ENCODE measurements around the gene UBE2D4. TPM values are rescaled to one million over a fixed set of nuclear protein-coding genes. Genes with fewer than 3 reads are reported as not detected.
A peak's percentile ranks its signal among the peaks of the same experiment; 100 is the strongest.

The UBE2D4 gene
- total RNA-seq, 1 experiment from 2014 or later = 2.4 TPM

DNA sequence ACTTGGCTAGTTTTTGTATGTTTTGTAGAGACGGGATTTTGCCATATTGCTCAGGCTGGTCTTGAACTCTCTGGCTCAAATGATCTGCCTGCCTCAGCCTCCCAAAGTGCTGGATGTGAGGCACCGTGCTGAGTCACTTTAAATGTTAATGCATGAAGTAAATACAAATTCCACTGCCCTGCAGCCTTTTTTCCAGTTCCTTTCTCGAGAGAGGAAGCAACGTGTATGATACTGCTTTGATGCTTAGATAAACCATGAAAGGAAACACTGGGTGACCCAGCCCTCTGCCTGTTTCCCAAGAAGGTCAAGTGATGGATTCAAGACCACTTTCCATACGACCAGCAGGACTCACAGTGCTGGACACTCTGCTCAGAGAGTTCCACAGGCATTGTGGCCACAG, 45.6 kb upstream of the UBE2D4 start:
- DNase-seq (ENCODE audit: low spot score) (no peak), ATAC-seq (peak; percentile 34)
- no peaks in the 10 kb centered on the region for H3K9me3 Mint-ChIP-seq
- H3K27me3 Mint-ChIP-seq (ENCODE audit: low read depth) = no peaks in the 10 kb centered on the region
- H3K36me3 Mint-ChIP-seq = peaks cover 35% of the 10 kb centered on the region
- ChIA-PET CTCF (interaction anchor here (1.4 kb wide), 1 partner anchor 74 kb away, joined by 3 read pairs; no protein-coding TSS in a partner anchor), POLR2A (interaction anchor here (0.6 kb wide), 1 partner anchor 302 kb away, joined by 3 read pairs; no protein-coding TSS in a partner anchor)
- no peak overlapping the region for H3K4me3 Mint-ChIP-seq
- no peak for TF ChIP-seq CBFB (CRISPR knock-in tag; IDR thresholded peaks at IDR 0.05; ENCODE audit: low read depth)
- TF ChIP-seq, protein P1, sequence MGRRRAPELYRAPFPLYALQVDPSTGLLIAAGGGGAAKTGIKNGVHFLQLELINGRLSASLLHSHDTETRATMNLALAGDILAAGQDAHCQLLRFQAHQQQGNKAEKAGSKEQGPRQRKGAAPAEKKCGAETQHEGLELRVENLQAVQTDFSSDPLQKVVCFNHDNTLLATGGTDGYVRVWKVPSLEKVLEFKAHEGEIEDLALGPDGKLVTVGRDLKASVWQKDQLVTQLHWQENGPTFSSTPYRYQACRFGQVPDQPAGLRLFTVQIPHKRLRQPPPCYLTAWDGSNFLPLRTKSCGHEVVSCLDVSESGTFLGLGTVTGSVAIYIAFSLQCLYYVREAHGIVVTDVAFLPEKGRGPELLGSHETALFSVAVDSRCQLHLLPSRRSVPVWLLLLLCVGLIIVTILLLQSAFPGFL (CRISPR knock-in tag; IDR thresholded peaks at IDR 0.05; ENCODE audit: borderline replicate concordance) = no peak
- no peak for TF ChIP-seq TP53 (CRISPR knock-in tag; IDR thresholded peaks at IDR 0.05)
- TF ChIP-seq NR2C2 (CRISPR knock-in tag; IDR thresholded peaks at IDR 0.05) = no peak
- TF ChIP-seq, protein P2, sequence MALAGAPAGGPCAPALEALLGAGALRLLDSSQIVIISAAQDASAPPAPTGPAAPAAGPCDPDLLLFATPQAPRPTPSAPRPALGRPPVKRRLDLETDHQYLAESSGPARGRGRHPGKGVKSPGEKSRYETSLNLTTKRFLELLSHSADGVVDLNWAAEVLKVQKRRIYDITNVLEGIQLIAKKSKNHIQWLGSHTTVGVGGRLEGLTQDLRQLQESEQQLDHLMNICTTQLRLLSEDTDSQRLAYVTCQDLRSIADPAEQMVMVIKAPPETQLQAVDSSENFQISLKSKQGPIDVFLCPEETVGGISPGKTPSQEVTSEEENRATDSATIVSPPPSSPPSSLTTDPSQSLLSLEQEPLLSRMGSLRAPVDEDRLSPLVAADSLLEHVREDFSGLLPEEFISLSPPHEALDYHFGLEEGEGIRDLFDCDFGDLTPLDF (CRISPR knock-in tag; IDR thresholded peaks at IDR 0.05) = no peak
- TF ChIP-seq, protein P3, sequence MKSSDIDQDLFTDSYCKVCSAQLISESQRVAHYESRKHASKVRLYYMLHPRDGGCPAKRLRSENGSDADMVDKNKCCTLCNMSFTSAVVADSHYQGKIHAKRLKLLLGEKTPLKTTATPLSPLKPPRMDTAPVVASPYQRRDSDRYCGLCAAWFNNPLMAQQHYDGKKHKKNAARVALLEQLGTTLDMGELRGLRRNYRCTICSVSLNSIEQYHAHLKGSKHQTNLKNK (CRISPR knock-in tag; IDR thresholded peaks at IDR 0.05) = no peak
- no peak for TF ChIP-seq ZNF317 (CRISPR knock-in tag; IDR thresholded peaks at IDR 0.05; ENCODE audit: borderline replicate concordance, low read depth)
- TF ChIP-seq ZNF423 (CRISPR knock-in tag; IDR thresholded peaks at IDR 0.05) = no peak
- TF ChIP-seq MYBL2 (CRISPR knock-in tag; IDR thresholded peaks at IDR 0.05) = no peak
- TF ChIP-seq, protein P4, sequence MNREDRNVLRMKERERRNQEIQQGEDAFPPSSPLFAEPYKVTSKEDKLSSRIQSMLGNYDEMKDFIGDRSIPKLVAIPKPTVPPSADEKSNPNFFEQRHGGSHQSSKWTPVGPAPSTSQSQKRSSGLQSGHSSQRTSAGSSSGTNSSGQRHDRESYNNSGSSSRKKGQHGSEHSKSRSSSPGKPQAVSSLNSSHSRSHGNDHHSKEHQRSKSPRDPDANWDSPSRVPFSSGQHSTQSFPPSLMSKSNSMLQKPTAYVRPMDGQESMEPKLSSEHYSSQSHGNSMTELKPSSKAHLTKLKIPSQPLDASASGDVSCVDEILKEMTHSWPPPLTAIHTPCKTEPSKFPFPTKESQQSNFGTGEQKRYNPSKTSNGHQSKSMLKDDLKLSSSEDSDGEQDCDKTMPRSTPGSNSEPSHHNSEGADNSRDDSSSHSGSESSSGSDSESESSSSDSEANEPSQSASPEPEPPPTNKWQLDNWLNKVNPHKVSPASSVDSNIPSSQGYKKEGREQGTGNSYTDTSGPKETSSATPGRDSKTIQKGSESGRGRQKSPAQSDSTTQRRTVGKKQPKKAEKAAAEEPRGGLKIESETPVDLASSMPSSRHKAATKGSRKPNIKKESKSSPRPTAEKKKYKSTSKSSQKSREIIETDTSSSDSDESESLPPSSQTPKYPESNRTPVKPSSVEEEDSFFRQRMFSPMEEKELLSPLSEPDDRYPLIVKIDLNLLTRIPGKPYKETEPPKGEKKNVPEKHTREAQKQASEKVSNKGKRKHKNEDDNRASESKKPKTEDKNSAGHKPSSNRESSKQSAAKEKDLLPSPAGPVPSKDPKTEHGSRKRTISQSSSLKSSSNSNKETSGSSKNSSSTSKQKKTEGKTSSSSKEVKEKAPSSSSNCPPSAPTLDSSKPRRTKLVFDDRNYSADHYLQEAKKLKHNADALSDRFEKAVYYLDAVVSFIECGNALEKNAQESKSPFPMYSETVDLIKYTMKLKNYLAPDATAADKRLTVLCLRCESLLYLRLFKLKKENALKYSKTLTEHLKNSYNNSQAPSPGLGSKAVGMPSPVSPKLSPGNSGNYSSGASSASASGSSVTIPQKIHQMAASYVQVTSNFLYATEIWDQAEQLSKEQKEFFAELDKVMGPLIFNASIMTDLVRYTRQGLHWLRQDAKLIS (CRISPR knock-in tag; IDR thresholded peaks at IDR 0.05; ENCODE audit: borderline replicate concordance) = no peak
- TF ChIP-seq, protein P5, sequence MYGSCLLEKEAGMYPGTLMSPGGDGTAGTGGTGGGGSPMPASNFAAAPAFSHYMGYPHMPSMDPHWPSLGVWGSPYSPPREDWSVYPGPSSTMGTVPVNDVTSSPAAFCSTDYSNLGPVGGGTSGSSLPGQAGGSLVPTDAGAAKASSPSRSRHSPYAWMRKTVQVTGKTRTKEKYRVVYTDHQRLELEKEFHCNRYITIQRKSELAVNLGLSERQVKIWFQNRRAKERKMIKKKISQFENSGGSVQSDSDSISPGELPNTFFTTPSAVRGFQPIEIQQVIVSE (CRISPR knock-in tag; IDR thresholded peaks at IDR 0.05; ENCODE audit: borderline replicate concordance) = no peak
- peaks cover 16% of the 10 kb centered on the region for H3K4me1 Mint-ChIP-seq
- H3K27ac Mint-ChIP-seq = peak overlapping the region; percentile 74

DNA sequence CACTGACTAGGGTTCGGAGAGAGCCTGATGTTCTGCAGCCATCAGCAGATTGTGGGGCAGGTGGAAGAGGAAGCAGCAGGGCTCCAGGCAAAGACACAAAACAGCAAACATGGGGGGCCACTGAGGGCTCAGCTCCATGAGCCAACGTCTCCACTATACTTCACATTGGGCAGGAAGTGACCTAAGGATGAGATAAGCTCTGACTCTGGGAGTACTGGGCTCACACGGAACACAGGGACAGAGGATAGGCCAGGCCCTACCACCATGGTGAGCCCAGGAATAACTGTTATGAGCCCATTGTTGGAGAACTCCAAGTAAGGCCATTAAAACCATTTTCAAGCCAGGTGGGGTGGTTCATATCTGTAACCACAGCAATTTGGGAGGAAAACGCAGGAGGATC, 42.0 kb upstream of the UBE2D4 start:
- Mint-ChIP-seq H3K9me3 (no peaks in the 10 kb centered on the region), H3K27ac (no peak overlapping the region), H3K4me1 (peaks cover 16% of the 10 kb centered on the region), H3K4me3 (no peak overlapping the region), H3K36me3 (peaks cover 14% of the 10 kb centered on the region), H3K27me3 (ENCODE audit: low read depth) (no peaks in the 10 kb centered on the region)
- CTCF ChIA-PET = interaction anchor here (0.8 kb wide), 1 partner anchor 302 kb away, joined by 5 read pairs; the partner anchor contains the start of gene STK17A
- ATAC-seq (no peak), DNase-seq (ENCODE audit: low spot score) (no peak)
- POLR2A ChIA-PET = no interaction called here
- TF ChIP-seq ZNF232 (CRISPR knock-in tag; IDR thresholded peaks at IDR 0.05) (no peak), ESRRA (CRISPR knock-in tag; IDR thresholded peaks at IDR 0.05; ENCODE audit: borderline replicate concordance) (no peak), NFE2L1 (CRISPR knock-in tag; IDR thresholded peaks at IDR 0.05) (no peak), ZNF317 (CRISPR knock-in tag; IDR thresholded peaks at IDR 0.05; ENCODE audit: borderline replicate concordance, low read depth) (no peak), CREM (CRISPR knock-in tag; IDR thresholded peaks at IDR 0.05) (no peak), RORB (CRISPR knock-in tag; IDR thresholded peaks at IDR 0.05) (no peak), RELA (CRISPR knock-in tag; IDR thresholded peaks at IDR 0.05; ENCODE audit: borderline replicate concordance) (no peak), SP1 (CRISPR knock-in tag; conservative IDR thresholded peaks at IDR 0.05) (no peak)
- TF ChIP-seq, protein P6, sequence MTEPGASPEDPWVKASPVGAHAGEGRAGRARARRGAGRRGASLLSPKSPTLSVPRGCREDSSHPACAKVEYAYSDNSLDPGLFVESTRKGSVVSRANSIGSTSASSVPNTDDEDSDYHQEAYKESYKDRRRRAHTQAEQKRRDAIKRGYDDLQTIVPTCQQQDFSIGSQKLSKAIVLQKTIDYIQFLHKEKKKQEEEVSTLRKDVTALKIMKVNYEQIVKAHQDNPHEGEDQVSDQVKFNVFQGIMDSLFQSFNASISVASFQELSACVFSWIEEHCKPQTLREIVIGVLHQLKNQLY (CRISPR knock-in tag; IDR thresholded peaks at IDR 0.05) = no peak
- TF ChIP-seq, protein P7, sequence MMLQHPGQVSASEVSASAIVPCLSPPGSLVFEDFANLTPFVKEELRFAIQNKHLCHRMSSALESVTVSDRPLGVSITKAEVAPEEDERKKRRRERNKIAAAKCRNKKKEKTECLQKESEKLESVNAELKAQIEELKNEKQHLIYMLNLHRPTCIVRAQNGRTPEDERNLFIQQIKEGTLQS (CRISPR knock-in tag; conservative IDR thresholded peaks at IDR 0.05) = no peak
- TF ChIP-seq, protein P8, sequence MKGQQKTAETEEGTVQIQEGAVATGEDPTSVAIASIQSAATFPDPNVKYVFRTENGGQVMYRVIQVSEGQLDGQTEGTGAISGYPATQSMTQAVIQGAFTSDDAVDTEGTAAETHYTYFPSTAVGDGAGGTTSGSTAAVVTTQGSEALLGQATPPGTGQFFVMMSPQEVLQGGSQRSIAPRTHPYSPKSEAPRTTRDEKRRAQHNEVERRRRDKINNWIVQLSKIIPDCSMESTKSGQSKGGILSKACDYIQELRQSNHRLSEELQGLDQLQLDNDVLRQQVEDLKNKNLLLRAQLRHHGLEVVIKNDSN (CRISPR knock-in tag; IDR thresholded peaks at IDR 0.05) = no peak
- TF ChIP-seq, protein P9, sequence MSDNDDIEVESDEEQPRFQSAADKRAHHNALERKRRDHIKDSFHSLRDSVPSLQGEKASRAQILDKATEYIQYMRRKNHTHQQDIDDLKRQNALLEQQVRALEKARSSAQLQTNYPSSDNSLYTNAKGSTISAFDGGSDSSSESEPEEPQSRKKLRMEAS (CRISPR knock-in tag; IDR thresholded peaks at IDR 0.05) = no peak
